ENCODE results near the gene HSD17B14. TPM values are rescaled to one million over a fixed set of nuclear protein-coding genes. Genes with fewer than 3 reads are reported as not detected.

Gene HSD17B14
- total RNA-seq, 1 experiment from 2014 or later = 2.6 TPM

DNA sequence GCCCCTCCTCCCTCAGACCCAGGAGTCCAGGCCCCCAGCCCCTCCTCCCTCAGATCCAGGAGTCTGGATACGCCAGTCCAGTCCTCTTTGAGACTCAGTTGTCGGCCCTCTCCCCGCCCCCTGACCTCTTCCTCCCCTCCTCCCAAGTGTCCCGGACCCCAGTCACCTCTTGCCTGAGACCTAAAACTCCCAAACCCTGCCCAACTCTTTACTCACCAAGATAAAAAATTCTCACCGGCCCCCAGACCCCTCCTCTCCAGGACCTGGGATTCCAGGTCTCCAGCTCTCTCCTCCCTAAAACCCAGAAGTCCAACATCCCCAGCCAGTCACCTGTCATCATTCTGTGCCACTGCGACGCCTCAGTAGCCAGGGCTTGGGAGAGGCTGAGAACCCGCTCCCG lies 1.4 kb upstream of the HSD17B14 start:
- Mint-ChIP-seq H3K27ac (ENCODE audit: unreplicated experiment) (no peak overlapping the region), H3K4me1 (ENCODE audit: low read depth, unreplicated experiment) (peaks cover 11% of the 10 kb centered on the region), H3K27me3 (ENCODE audit: unreplicated experiment) (no peaks in the 10 kb centered on the region), H3K9me3 (ENCODE audit: low read depth, unreplicated experiment) (no peaks in the 10 kb centered on the region), H3K36me3 (ENCODE audit: insufficient read depth, unreplicated experiment) (peaks cover 31% of the 10 kb centered on the region), H3K4me3 (ENCODE audit: low read depth, unreplicated experiment) (no peak overlapping the region)
- CTCF ChIA-PET = no interaction called here
- intact Hi-C loops (cut with micrococcal nuclease; ENCODE audit: unreplicated experiment) = no loop called here
- BruUV-seq (replicated peaks) = no TSS peak
- DNase-seq = no peak
- TF ChIP-seq, protein P1, sequence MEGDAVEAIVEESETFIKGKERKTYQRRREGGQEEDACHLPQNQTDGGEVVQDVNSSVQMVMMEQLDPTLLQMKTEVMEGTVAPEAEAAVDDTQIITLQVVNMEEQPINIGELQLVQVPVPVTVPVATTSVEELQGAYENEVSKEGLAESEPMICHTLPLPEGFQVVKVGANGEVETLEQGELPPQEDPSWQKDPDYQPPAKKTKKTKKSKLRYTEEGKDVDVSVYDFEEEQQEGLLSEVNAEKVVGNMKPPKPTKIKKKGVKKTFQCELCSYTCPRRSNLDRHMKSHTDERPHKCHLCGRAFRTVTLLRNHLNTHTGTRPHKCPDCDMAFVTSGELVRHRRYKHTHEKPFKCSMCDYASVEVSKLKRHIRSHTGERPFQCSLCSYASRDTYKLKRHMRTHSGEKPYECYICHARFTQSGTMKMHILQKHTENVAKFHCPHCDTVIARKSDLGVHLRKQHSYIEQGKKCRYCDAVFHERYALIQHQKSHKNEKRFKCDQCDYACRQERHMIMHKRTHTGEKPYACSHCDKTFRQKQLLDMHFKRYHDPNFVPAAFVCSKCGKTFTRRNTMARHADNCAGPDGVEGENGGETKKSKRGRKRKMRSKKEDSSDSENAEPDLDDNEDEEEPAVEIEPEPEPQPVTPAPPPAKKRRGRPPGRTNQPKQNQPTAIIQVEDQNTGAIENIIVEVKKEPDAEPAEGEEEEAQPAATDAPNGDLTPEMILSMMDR (IDR thresholded peaks at IDR 0.05; ENCODE audit: unreplicated experiment) = no peak

DNA sequence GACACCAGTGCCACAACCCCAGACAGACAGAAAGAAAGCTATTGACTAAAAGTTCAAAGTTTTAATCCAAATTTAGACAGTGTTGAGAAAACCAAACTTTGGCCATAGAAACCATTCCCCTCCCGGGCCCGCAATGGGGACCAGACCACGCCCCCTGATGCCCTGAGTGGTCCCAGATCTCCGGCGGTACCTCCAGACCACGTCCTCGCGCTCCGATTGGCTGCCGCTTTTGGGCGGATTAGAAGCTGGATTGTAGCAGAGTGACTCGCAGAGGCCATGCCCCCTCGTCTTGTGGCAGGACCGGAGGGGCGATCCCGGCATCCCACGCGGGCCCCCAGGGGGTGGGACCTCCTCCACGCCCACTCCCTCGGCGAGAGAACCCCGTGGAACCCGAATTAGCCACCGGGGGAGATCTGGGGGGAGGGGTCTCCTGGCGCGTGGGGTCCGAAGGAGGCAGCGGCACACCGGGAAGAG lies 797 bp upstream of the HSD17B14 start:
- Mint-ChIP-seq H3K27ac (ENCODE audit: unreplicated experiment) (peak overlapping the region; percentile 10), H3K9me3 (ENCODE audit: low read depth, unreplicated experiment) (no peaks in the 10 kb centered on the region), H3K27me3 (ENCODE audit: unreplicated experiment) (no peaks in the 10 kb centered on the region), H3K4me3 (ENCODE audit: low read depth, unreplicated experiment) (no peak overlapping the region), H3K36me3 (ENCODE audit: insufficient read depth, unreplicated experiment) (peaks cover 28% of the 10 kb centered on the region), H3K4me1 (ENCODE audit: low read depth, unreplicated experiment) (peaks cover 11% of the 10 kb centered on the region)
- TF ChIP-seq, protein P1 (IDR thresholded peaks at IDR 0.05; ENCODE audit: unreplicated experiment) = no peak
- CTCF ChIA-PET = no interaction called here
- no peak for DNase-seq
- intact Hi-C loops (cut with micrococcal nuclease; ENCODE audit: unreplicated experiment) = no loop called here
- TSS peak; percentile 73 for BruUV-seq (replicated peaks)

DNA sequence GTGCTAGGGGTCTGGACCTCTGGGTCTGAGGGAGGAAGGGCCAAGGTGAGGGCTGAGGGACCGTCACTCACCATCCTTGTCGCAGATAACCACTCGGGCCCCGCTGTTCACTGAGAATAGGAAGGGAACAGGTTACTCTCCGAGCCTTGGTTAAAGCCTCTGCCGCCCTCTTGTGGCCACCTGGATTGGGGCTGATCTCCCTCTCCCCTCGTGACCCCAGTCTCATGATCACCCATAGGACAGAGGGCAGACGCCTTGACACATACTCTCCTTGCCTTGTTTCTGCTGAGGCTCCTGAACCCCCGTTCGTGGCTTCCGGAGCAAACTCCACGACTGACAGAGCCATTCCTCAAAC lies 580 bp downstream of the HSD17B14 start:
- no peak overlapping the region for H3K4me3 Mint-ChIP-seq (ENCODE audit: low read depth, unreplicated experiment)
- H3K4me1 Mint-ChIP-seq (ENCODE audit: low read depth, unreplicated experiment) = peaks cover 11% of the 10 kb centered on the region
- TF ChIP-seq, protein P1 (IDR thresholded peaks at IDR 0.05; ENCODE audit: unreplicated experiment) = peak; percentile 90
- H3K36me3 Mint-ChIP-seq (ENCODE audit: insufficient read depth, unreplicated experiment) = peaks cover 35% of the 10 kb centered on the region
- DNase-seq = peak; percentile 94
- no TSS peak for BruUV-seq (replicated peaks)
- no peaks in the 10 kb centered on the region for H3K9me3 Mint-ChIP-seq (ENCODE audit: low read depth, unreplicated experiment)
- H3K27ac Mint-ChIP-seq (ENCODE audit: unreplicated experiment) = no peak overlapping the region
- H3K27me3 Mint-ChIP-seq (ENCODE audit: unreplicated experiment) = no peaks in the 10 kb centered on the region
- CTCF ChIA-PET = interaction anchor here (0.5 to 1.0 kb wide), 6 partner anchors 25 to 340 kb away, joined by 3 to 11 read pairs (median 4); partner anchors contain the start of gene BCAT2
- intact Hi-C loops (cut with micrococcal nuclease; ENCODE audit: unreplicated experiment) = loop anchor here (1.0 kb wide), 1 partner anchor 40 kb away; no protein-coding TSS in a partner anchor

DNA sequence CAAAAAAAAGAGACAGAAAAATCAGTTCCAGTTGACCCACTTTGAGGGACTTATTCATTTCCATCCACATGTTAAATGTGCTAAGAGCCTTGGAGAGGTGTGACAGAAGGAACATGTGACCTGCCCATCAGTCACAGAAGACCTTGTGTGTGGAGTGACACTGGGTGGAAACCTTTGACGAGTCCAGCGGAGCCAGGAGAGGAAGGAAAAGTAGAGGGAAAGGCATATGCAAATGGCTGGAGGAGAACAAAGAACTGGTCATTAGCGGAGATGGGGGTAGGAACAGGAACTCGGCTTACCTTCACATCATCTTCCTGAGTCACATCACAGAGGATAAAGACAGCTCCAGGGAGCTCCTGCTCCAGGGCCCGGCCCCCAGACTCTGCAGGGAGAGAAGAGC lies 2.3 kb downstream of the HSD17B14 start:
- intact Hi-C loops (cut with micrococcal nuclease; ENCODE audit: unreplicated experiment) = no loop called here
- CTCF ChIA-PET = no interaction called here
- no peak for DNase-seq

More for the DNA sequence above, 2.3 kb downstream of the HSD17B14 start:
- Mint-ChIP-seq H3K4me1 (ENCODE audit: low read depth, unreplicated experiment) (peaks cover 11% of the 10 kb centered on the region), H3K27me3 (ENCODE audit: unreplicated experiment) (no peaks in the 10 kb centered on the region), H3K9me3 (ENCODE audit: low read depth, unreplicated experiment) (no peaks in the 10 kb centered on the region), H3K4me3 (ENCODE audit: low read depth, unreplicated experiment) (no peak overlapping the region), H3K27ac (ENCODE audit: unreplicated experiment) (no peak overlapping the region), H3K36me3 (ENCODE audit: insufficient read depth, unreplicated experiment) (peaks cover 35% of the 10 kb centered on the region)
- no TSS peak for BruUV-seq (replicated peaks)
- TF ChIP-seq, protein P1 (IDR thresholded peaks at IDR 0.05; ENCODE audit: unreplicated experiment) = no peak
